Measurements from ENCODE around the gene DDX4.

GRCh38 chr5:55714339-55714738 lies 23.5 kb upstream of the DDX4 start:
- TF ChIP-seq MECOM (CRISPR knock-in tag; IDR thresholded peaks at IDR 0.05) = no peak
- TF ChIP-seq POLR2A (conservative IDR thresholded peaks at IDR 0.05) = no peak
